K562 (cell line): ENCODE data around the gene SLC12A6. TPM values are rescaled to one million over a fixed set of nuclear protein-coding genes. Genes with fewer than 3 reads are reported as not detected.

Experiments
- FIP1L1 ChIP-seq: fragments of 200-400 bp; formaldehyde crosslinking; IDR thresholded peaks from 2 replicates; pipeline ENCODE4 v1.6.1; 2018; ENCODE audit warnings: mild to moderate bottlenecking, low read depth, low read length; ENCODE audit not compliant: poor library complexity, severe bottlenecking
- HOXB6 ChIP-seq: fragments of 250-450 bp; sonication (Bioruptor Pico); IDR thresholded peaks from 2 replicates; pipeline ENCODE4 v1.5.1; 2022; ENCODE audit warnings: mild to moderate bottlenecking, borderline replicate concordance
- L3MBTL2 ChIP-seq: fragments of 450-650 bp; IDR thresholded peaks from 2 replicates; pipeline ENCODE4 v1.6.1; 2016; ENCODE audit warnings: mild to moderate bottlenecking, moderate library complexity
- NCOA4 ChIP-seq: fragments of 450-650 bp; IDR thresholded peaks from 2 replicates; pipeline ENCODE4 v1.6.1; 2018; ENCODE audit warnings: mild to moderate bottlenecking; ENCODE audit not compliant: partially characterized antibody
- NEUROD1 ChIP-seq: fragments of 150-350 bp; IDR thresholded peaks from 2 replicates; pipeline ENCODE4 v1.6.1; 2014; ENCODE audit warnings: borderline replicate concordance, low read length, low read depth; ENCODE audit not compliant: partially characterized antibody
- NFE2 ChIP-seq: IDR thresholded peaks from 2 replicates; pipeline ENCODE4 v1.6.1; 2014; ENCODE audit warnings: antibody characterized with exemption, low read depth
- NR2C1 ChIP-seq, 2 experiments: fragments of 450-650 bp; IDR thresholded peaks; 2 replicates each; pipeline ENCODE4 v1.6.1; 2017; ENCODE audit warnings: mild to moderate bottlenecking in 2 of 2, antibody characterized with exemption in 1 of 2, inconsistent platforms in 1 of 2, missing compliant biosample characterization in 1 of 2, missing genetic modification characterization in 1 of 2
- PHTF2 ChIP-seq: fragments of 250-450 bp; sonication (Bioruptor Pico); IDR thresholded peaks from 2 replicates; pipeline ENCODE4 v1.5.0; 2021; ENCODE audit warnings: mild to moderate bottlenecking
- RBM17 ChIP-seq: fragments of 200-400 bp; formaldehyde crosslinking; IDR thresholded peaks from 2 replicates; pipeline ENCODE4 v1.6.1; 2017; ENCODE audit warnings: low read depth, mild to moderate bottlenecking, low read length, borderline replicate concordance
- SRF ChIP-seq, 2 experiments: fragments of 250-450, 450-650 bp in 1 of 2; sonication (Bioruptor Pico) in 1 of 2; sonication (generic) in 1 of 2; formaldehyde crosslinking; IDR thresholded peaks; 2 replicates each; pipeline versions ENCODE4 v1.5.0 to v1.5.1; 2020 to 2022; ENCODE audit warnings: mild to moderate bottlenecking in 1 of 2, missing genetic modification reagents in 1 of 2
- TAF1 ChIP-seq: IDR thresholded peaks from 2 replicates; pipeline ENCODE4 v1.6.1; 2011; ENCODE audit warnings: mild to moderate bottlenecking, low read length, moderate library complexity; ENCODE audit not compliant: insufficient read depth, control insufficient read depth, severe bottlenecking; ENCODE audit errors: extremely low read depth
- THAP12 ChIP-seq: fragments of 250-450 bp; sonication (Bioruptor Pico); IDR thresholded peaks from 2 replicates; pipeline ENCODE4 v1.9.0; 2021; ENCODE audit warnings: mild to moderate bottlenecking, inconsistent platforms
- ZFPM2 ChIP-seq: fragments of 250-450 bp; sonication (Bioruptor Pico); IDR thresholded peaks from 2 replicates; pipeline ENCODE4 v1.5.1; 2022; ENCODE audit warnings: mild to moderate bottlenecking
- ZKSCAN1 ChIP-seq: fragments of 150-350 bp; IDR thresholded peaks from 2 replicates; pipeline ENCODE4 v1.6.1; 2016; ENCODE audit warnings: low read depth, low read length
- ZNF384 ChIP-seq: IDR thresholded peaks from 2 replicates; pipeline ENCODE4 v1.6.1; 2012; ENCODE audit warnings: low read depth, low read length, improper control_type of control experiment
- ZNF512 ChIP-seq: IDR thresholded peaks from 2 replicates; pipeline ENCODE4 v1.6.1; 2016; ENCODE audit warnings: missing genetic modification characterization, missing compliant biosample characterization
- ZNF592 ChIP-seq: fragments of 450-650 bp; IDR thresholded peaks from 2 replicates; pipeline ENCODE4 v1.6.1; 2017; ENCODE audit warnings: antibody characterized with exemption, mild to moderate bottlenecking
- polyA plus RNA-seq, 8 experiments: library from polyadenylated mRNA; depleted of rRNA in 4 of 8; stranded (reverse) in 5 of 8; unstranded in 3 of 8; fragments of >200 nt; fragmentation: Nextera tagmentation in 2 of 8; fragmentation: Illumina TruSeq in 1 of 8; extraction: Ambion mirVana in 2 of 8; extraction: Trizol in 1 of 8; gene quantifications; 2 replicates each; pipeline versions ENCODE4 v1.2.1 to v1.2.3, GENCODE V29; 2011 to 2014; ENCODE audit warnings: inconsistent platforms in 1 of 8, missing spikeins in 1 of 8
- total RNA-seq, 7 experiments: library from RNA; depleted of rRNA in 6 of 7; stranded (reverse); fragments of >200 nt in 6 of 7; fragmentation: Illumina TruSeq in 2 of 7; extraction: Trizol in 2 of 7; gene quantifications; 2 replicates each; pipeline versions ENCODE4 v1.2.1 to v1.2.3, GENCODE V29; 2011 to 2021; ENCODE audit warnings: low replicate concordance in 1 of 7

Gene SLC12A6
- total and polyA plus RNA-seq, 9 of the 15 experiments (the other 6 are each of a cell fraction or from before 2014, with no cell fraction given), result 1.4 to 16.4 (median 6.7) TPM

GRCh38 chr15:34209421-34210282 lies 127.9 kb downstream of the SLC12A6 start, which contains the start of gene KATNBL1 (continued):
- TF ChIP-seq RBM17, result no peak
- no peak for TF ChIP-seq NFE2
- peak; percentile 82 for TF ChIP-seq FIP1L1
- TF ChIP-seq ZNF512 (tag), result no peak
- TF ChIP-seq L3MBTL2, result peak; percentile 87; the same call in 1 of the 2 replicates
- 0 out of 2 replicates have a peak, but pooled peaks have one; percentile 40 for TF ChIP-seq ZNF384
- TF ChIP-seq ZNF592, result peak; percentile 63; the same call in 1 of the 2 replicates
- TF ChIP-seq SRF (CRISPR knock-in tag; IDR thresholded peaks at IDR 0.05), result 0 out of 4 replicates have a peak, but pooled peaks of 1 of the 2 experiments have one; percentile 12
- TF ChIP-seq TAF1, result peak; percentile 96
- peak; percentile 74 for TF ChIP-seq THAP12 (CRISPR knock-in tag)
- 0 out of 2 replicates have a peak, but pooled peaks have one; percentile 68 for TF ChIP-seq ZFPM2 (CRISPR knock-in tag)
- no peak; the same call in 1 of the 2 replicates for TF ChIP-seq NR2C1 (IDR thresholded peaks at IDR 0.05)
- TF ChIP-seq NR2C1 (tag; IDR thresholded peaks at IDR 0.05), result peak; percentile 54; the same call in 1 of the 2 replicates
- peak; percentile 22 for TF ChIP-seq NEUROD1
- no peak for TF ChIP-seq NCOA4
- TF ChIP-seq PHTF2 (CRISPR knock-in tag), result no peak
- TF ChIP-seq HOXB6 (CRISPR knock-in tag), result no peak
- peak; percentile 37; the same call in 1 of the 2 replicates for TF ChIP-seq ZKSCAN1
